Panc1 (cell line): Measurements from ENCODE around the gene MAP3K15. TPM values are rescaled to one million over a fixed set of nuclear protein-coding genes. Genes with fewer than 3 reads are reported as not detected.

Experiments used
- ATAC-seq: fragments of 200-7000 bp; cut with Tn5 transposase; 2 replicates; pipeline ENCODE4 v1.9.1; 2020; ENCODE audit warnings: mild to moderate bottlenecking, moderate library complexity
- BruUV-seq: library from RNA; stranded (reverse); fragments of 400-500 nt; replicated peaks from 2 replicates; lab custom pipeline; 2021; lab: Mats Ljungman, UMichigan
- CTCF ChIA-PET: fragments of 300-600 bp; sonication (Branson Sonifier 250); formaldehyde crosslinking; loops from one replicate; lab custom pipeline; 2022; ENCODE audit warnings: antibody characterized with exemption; lab: Charles Lee
- POLR2A ChIA-PET: fragments of 300-600 bp; sonication (Branson Sonifier 250); formaldehyde crosslinking; loops from one replicate; lab custom pipeline; 2022; ENCODE audit warnings: antibody characterized with exemption; lab: Charles Lee
- DNase-seq: peaks from one replicate; pipeline ENCODE4 v3.0.0-alpha.2; 2010; ENCODE audit warnings: low read depth, low spot score
- H3K27ac ChIP-seq: 2 replicates; pipeline ENCODE4 v1.5.1; 2011; ENCODE audit warnings: mild to moderate bottlenecking, low read length, inconsistent platforms
- H3K27me3 ChIP-seq: fragments of 200-500 bp; sonication (Bioruptor generic); 2 replicates; pipeline ENCODE4 v1.6.0; 2014; ENCODE audit warnings: low read length, inconsistent platforms; ENCODE audit not compliant: control insufficient read depth, insufficient read depth
- H3K36me3 ChIP-seq: fragments of 200-500 bp; sonication (Bioruptor generic); 2 replicates; pipeline ENCODE4 v1.5.1; 2014; ENCODE audit warnings: inconsistent platforms, mild to moderate bottlenecking, low read length, moderate library complexity; ENCODE audit not compliant: control insufficient read depth, insufficient read depth
- H3K4me1 ChIP-seq: 2 replicates; pipeline ENCODE4 v1.5.1; 2011; ENCODE audit warnings: inconsistent platforms, mild to moderate bottlenecking, low read length, moderate library complexity; ENCODE audit not compliant: control insufficient read depth, insufficient read depth
- H3K4me3 ChIP-seq, 2 experiments: 2 replicates each; pipeline ENCODE4 v1.5.1; 2011 to 2012; ENCODE audit warnings: low read depth in 2 of 2, low read length in 2 of 2, mild to moderate bottlenecking in 2 of 2, inconsistent platforms in 1 of 2, moderate library complexity in 1 of 2
- H3K9me3 ChIP-seq: fragments of 200-500 bp; sonication (Bioruptor generic); 2 replicates; pipeline ENCODE4 v1.5.1; 2014; ENCODE audit warnings: low read depth, mild to moderate bottlenecking, inconsistent platforms, low read length, moderate library complexity; ENCODE audit not compliant: control insufficient read depth, insufficient read depth
- CTCF ChIP-seq: fragments of 450-650 bp; IDR thresholded peaks from 2 replicates; pipeline ENCODE4 v1.5.1; 2017; ENCODE audit warnings: mild to moderate bottlenecking
- POLR2AphosphoS5 ChIP-seq: IDR thresholded peaks from 2 replicates; pipeline ENCODE4 v1.6.1; 2012; ENCODE audit warnings: mild to moderate bottlenecking, low read depth, low read length, moderate library complexity
- REST ChIP-seq, 2 experiments: IDR thresholded peaks; 2 replicates each; pipeline ENCODE4 v1.6.1; 2011 to 2012; ENCODE audit warnings: low read depth in 2 of 2, control low read depth in 1 of 2, low read length in 1 of 2, mild to moderate bottlenecking in 1 of 2, moderate library complexity in 1 of 2; ENCODE audit not compliant: insufficient read depth in 1 of 2
- SIN3A ChIP-seq: IDR thresholded peaks from 2 replicates; pipeline ENCODE4 v1.6.1; 2012; ENCODE audit warnings: low read depth, mild to moderate bottlenecking, low read length, moderate library complexity, borderline replicate concordance; ENCODE audit not compliant: insufficient read depth
- TCF7L2 ChIP-seq: IDR thresholded peaks from 2 replicates; pipeline ENCODE4 v1.6.1; 2011; ENCODE audit warnings: mild to moderate bottlenecking, low read depth, low read length, inconsistent platforms
- in situ Hi-C: cut with HindIII; loops from 2 replicates; pipeline ENCODE4 v1.10.0; 2016; ENCODE audit warnings: low sequenced_read_pairs, low pct_unique_long_range_greater_than_20kb
- intact Hi-C: fragments of 100-400 bp; cut with micrococcal nuclease; formaldehyde crosslinking; loops from one replicate; pipeline ENCODE4 v1.10.0; 2022; ENCODE audit not compliant: unreplicated experiment
- total RNA-seq: library from RNA; stranded (reverse); gene quantifications from one replicate; pipeline ENCODE4 v1.2.1, GENCODE V29; 2021; ENCODE audit not compliant: unreplicated experiment

MAP3K15 gene
- total RNA-seq, 1 experiment from 2014 or later = 4.9 TPM

DNA sequence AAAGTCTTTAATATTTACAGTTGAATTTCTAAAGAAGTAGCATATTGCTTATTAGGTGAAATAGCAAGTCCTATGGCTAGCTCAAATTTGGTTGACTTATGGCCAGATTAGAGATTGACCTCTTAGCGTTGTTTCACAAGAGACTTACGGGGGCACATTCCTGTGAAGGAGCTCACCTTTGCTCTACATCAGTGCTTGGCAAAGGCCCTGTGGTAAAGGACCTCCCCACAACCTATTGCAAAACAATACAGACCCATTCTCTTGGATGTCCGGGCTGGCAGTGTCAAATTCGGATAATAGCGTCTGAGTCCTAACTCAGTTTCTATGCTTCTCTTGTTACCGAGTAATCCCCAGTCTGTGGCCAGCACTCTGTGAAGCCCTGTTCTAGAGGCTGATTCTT, 160.7 kb downstream of the MAP3K15 start:
- Histone ChIP-seq H3K4me1 (no peaks in the 10 kb centered on the region), H3K9me3 (no peaks in the 10 kb centered on the region), H3K4me3 (no peak overlapping the region), H3K27me3 (no peaks in the 10 kb centered on the region), H3K36me3 (no peaks in the 10 kb centered on the region; the same call in none of the 2 replicates), H3K27ac (no peak overlapping the region)
- ChIA-PET CTCF (no interaction called here), POLR2A (no interaction called here)
- intact Hi-C loops = no loop called here
- DNase-seq (no peak), ATAC-seq (no peak)
- BruUV-seq = no TSS peak
- in situ Hi-C loops = no loop called here
- TF ChIP-seq POLR2AphosphoS5 (no peak), SIN3A (no peak), REST (IDR thresholded peaks at IDR 0.05; ENCODE audit: insufficient read depth in 1 of 2, low read depth in 2 of 2, low read length in 1 of 2) (no peak), CTCF (no peak), TCF7L2 (no peak)

GRCh38 chrX:19350941-19351384, 164.3 kb downstream of the MAP3K15 start:
- in situ Hi-C loops = no loop called here

More at GRCh38 chrX:19350941-19351384, 164.3 kb downstream of the MAP3K15 start:
- no peak for TF ChIP-seq TCF7L2
- no peak for TF ChIP-seq POLR2AphosphoS5
- TF ChIP-seq REST (IDR thresholded peaks at IDR 0.05; ENCODE audit: insufficient read depth in 1 of 2, low read depth in 2 of 2, low read length in 1 of 2) = no peak
- no peak for TF ChIP-seq SIN3A
- TF ChIP-seq CTCF = no peak
- no TSS peak for BruUV-seq
- H3K4me3 ChIP-seq = no peak overlapping the region
- ATAC-seq (no peak), DNase-seq (no peak)
- H3K27ac ChIP-seq = no peak overlapping the region
- H3K36me3 ChIP-seq = no peaks in the 10 kb centered on the region; the same call in none of the 2 replicates
- ChIA-PET CTCF (no interaction called here), POLR2A (no interaction called here)
- intact Hi-C loops = no loop called here
- no peaks in the 10 kb centered on the region for H3K4me1 ChIP-seq
- H3K9me3 ChIP-seq = no peaks in the 10 kb centered on the region
- H3K27me3 ChIP-seq = no peaks in the 10 kb centered on the region
